ENCODE data around the gene TAAR6. TPM values are rescaled to one million over a fixed set of nuclear protein-coding genes. Genes with fewer than 3 reads are reported as not detected.

Gene TAAR6
- total and polyA plus RNA-seq, 7 experiments from 2014 or later = not detected

GRCh38 chr6:132616677-132617076, 46.6 kb downstream of the TAAR6 start:
- Histone ChIP-seq H3K36me3 (ENCODE audit: control insufficient read depth in 2 of 3, insufficient read depth in 3 of 3, low read length in 3 of 3) (no peaks in the 10 kb centered on the region), H3K4me1 (ENCODE audit: control insufficient read depth in 2 of 2, insufficient read depth in 2 of 2, low read length in 2 of 2) (peaks cover 0 to 8% of the 10 kb centered on the region in 2 donors), H3K9me3 (ENCODE audit: control insufficient read depth in 2 of 3, low read length in 3 of 3) (no peaks in the 10 kb centered on the region), H3K27ac (ENCODE audit: low read depth, low read length) (no peak overlapping the region), H3K27me3 (ENCODE audit: control insufficient read depth in 2 of 2, insufficient read depth in 2 of 2, low read length in 2 of 2) (no peaks in the 10 kb centered on the region), H3K4me3 (ENCODE audit: low read length) (no peak overlapping the region)
- POLR2A ChIA-PET = no interaction called here
- CTCF ChIA-PET = no interaction called here
- DNase-seq (no peak), ATAC-seq (no peak)
- Mint-ChIP-seq H3K4me1 (no peaks in the 10 kb centered on the region), H3K9me3 (no peaks in the 10 kb centered on the region), H3K36me3 (no peaks in the 10 kb centered on the region), H3K27ac (no peak overlapping the region), H3K27me3 (peaks cover 3 to 22% (median 13%) of the 10 kb centered on the region in 5 donors), H3K4me3 (no peak overlapping the region)
- intact Hi-C loops (cut with micrococcal nuclease) = no loop called here

Other genes with a start within 250 kb of the TAAR6 start
- gene MOXD1, start 168.8 kb upstream of the TAAR6 start, total RNA-seq = not detected
- not detected for gene MOXD1, start 168.8 kb upstream of the TAAR6 start, polyA plus RNA-seq
- gene STX7, start 57.2 kb upstream of the TAAR6 start, total RNA-seq = 10 to 100 TPM; 14.7 to 43.3 (median 24.0) TPM
- gene STX7, start 57.2 kb upstream of the TAAR6 start, polyA plus RNA-seq = 1 to 10 TPM; 8.6 to 9.5 TPM
- not detected for gene TAAR9, start 32.0 kb upstream of the TAAR6 start, total RNA-seq
- gene TAAR9, start 32.0 kb upstream of the TAAR6 start, polyA plus RNA-seq = not detected
- gene TAAR8, start 17.6 kb upstream of the TAAR6 start, total RNA-seq = not detected
- not detected for gene TAAR8, start 17.6 kb upstream of the TAAR6 start, polyA plus RNA-seq
- not detected for gene TAAR5, start 19.4 kb downstream of the TAAR6 start, total RNA-seq
- gene TAAR5, start 19.4 kb downstream of the TAAR6 start, polyA plus RNA-seq = not detected
- gene TAAR2, start 54.0 kb downstream of the TAAR6 start, total RNA-seq = not detected
- gene TAAR2, start 54.0 kb downstream of the TAAR6 start, polyA plus RNA-seq = not detected
- gene TAAR1, start 88.9 kb downstream of the TAAR6 start, total RNA-seq = not detected
- gene TAAR1, start 88.9 kb downstream of the TAAR6 start, polyA plus RNA-seq = not detected
- 1 to 10 TPM in 2 of 5 experiments, under 1 TPM in 1, not detected in 2; 0.11 to 8.4 (median 1.1) TPM for gene VNN1, start 143.7 kb downstream of the TAAR6 start, total RNA-seq
- gene VNN1, start 143.7 kb downstream of the TAAR6 start, polyA plus RNA-seq = not detected
- 10 to 100 TPM in 4 of 5 experiments, 1 to 10 TPM in 1; 9.7 to 47.0 (median 32.1) TPM for gene VNN2, start 187.6 kb downstream of the TAAR6 start, total RNA-seq
- gene VNN2, start 187.6 kb downstream of the TAAR6 start, polyA plus RNA-seq = 10 to 100 TPM; 43.6 to 52.3 TPM
- gene SLC18B1, start 228.3 kb downstream of the TAAR6 start, total RNA-seq = 10 to 100 TPM in 4 of 5 experiments, 1 to 10 TPM in 1; 5.7 to 16.4 (median 11.8) TPM
- gene SLC18B1, start 228.3 kb downstream of the TAAR6 start, polyA plus RNA-seq = 10 to 100 TPM; 17.8 to 18.3 TPM
- gene RPS12, start 244.2 kb downstream of the TAAR6 start, total RNA-seq = 1,000 to 10,000 TPM; 1,361 to 2,870 (median 2,682) TPM
- gene RPS12, start 244.2 kb downstream of the TAAR6 start, polyA plus RNA-seq = 1,000 to 10,000 TPM; 2,662 to 3,656 TPM

All from naive thymus-derived CD4-positive, alpha-beta T cell (primary cell).